Stimulated activated CD8-positive, alpha-beta memory T cell treated with anti-CD3 and anti-CD28 coated beads, Interleukin-7, amount 100 ng/mL, for 48 hours (primary cell): ENCODE measurements around the gene ABCE1.

Experiments
- DNase-seq, 2 donors: peaks; one replicate each; pipeline ENCODE4 v3.0.0-alpha.2; 2020; ENCODE audit warnings: low read depth in 1 of 2; ENCODE audit errors: extremely low read depth in 1 of 2

Gene ABCE1

GRCh38 chr4:145171911-145172310 lies 73.8 kb downstream of the ABCE1 start:
- no peak for DNase-seq

- DNase-seq: no peak
Measured at GRCh38 chr4:145176641-145177432, 78.7 kb downstream of the ABCE1 start.

- DNase-seq: no peak
Measured at GRCh38 chr4:145177511-145177905, 79.4 kb downstream of the ABCE1 start.

GRCh38 chr4:145177906-145178538 lies 79.9 kb downstream of the ABCE1 start:
- DNase-seq: no peak

- DNase-seq: no peak
Measured at GRCh38 chr4:145178740-145179280, 80.7 kb downstream of the ABCE1 start.
